ENCODE results near the gene SLC30A1. TPM values are rescaled to one million over a fixed set of nuclear protein-coding genes. Genes with fewer than 3 reads are reported as not detected.

SLC30A1 gene
- polyA plus RNA-seq, 1 of the 3 experiments (the other 2 are of a cell fraction): 6.9 TPM

DNA sequence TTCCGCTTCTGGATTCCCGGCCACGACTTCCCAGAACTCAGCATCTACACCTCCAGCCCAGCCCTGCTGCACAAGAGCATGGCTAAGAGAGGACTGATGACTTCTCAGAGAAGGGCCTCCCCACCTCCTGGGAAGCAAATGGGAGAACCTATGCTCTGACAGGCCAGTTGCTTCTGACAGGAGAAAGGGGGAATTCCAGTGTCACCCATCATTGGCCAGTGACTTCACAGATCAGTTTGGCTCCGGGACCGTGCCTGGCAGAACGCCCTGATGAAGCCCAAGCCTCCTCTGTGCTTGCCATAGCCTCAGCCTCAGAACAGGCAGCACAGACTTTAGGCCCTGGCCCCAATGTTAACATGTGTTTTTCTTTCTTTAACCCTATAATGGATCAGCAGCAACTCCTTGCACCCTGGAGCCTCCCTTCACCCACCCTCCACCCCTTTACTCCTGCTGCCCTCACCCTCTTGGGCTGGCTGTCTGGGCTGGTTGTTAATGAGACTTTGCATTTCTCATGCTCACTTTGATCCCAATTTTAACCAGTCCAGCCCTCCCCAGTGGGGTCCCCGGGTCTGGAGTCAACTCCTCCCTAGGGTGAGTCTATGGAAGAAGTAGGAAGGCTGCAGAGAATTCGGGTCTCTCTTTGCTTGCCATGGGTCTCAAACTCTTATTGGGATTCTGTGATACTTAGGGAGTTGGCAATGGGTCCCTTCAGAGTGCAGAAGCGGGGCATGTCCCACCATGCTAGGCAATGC, 42.7 kb upstream of the SLC30A1 start (continued):
- TF ChIP-seq RCOR1 (IDR thresholded peaks at IDR 0.05; ENCODE audit: low read length) (no peak), CHD2 (IDR thresholded peaks at IDR 0.05; ENCODE audit: low read length, partially characterized antibody) (no peak)

DNA sequence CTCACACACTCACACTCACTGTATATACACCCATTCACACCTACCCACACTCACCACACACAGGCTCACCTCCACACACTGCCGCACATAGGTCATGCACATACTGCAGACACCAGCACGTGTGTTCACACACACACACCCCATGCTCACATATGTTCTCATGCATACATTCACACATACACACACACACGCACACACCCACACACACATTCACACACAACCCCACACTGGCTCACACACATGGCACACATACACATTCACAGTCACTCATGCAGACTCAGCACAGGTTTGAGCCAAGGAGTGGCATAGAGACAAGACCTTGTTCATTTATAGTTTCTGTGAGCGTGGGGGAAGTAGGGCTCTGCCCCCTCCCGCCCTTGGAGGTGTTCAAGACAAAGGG, 41.1 kb upstream of the SLC30A1 start:
- no peaks in the 10 kb centered on the region for H3K9me2 ChIP-seq
- TF ChIP-seq RXRA (IDR thresholded peaks at IDR 0.05; ENCODE audit: borderline replicate concordance, low read depth) (no peak), FOXJ3 (CRISPR knock-in tag; IDR thresholded peaks at IDR 0.05) (no peak), EZH2phosphoT487 (IDR thresholded peaks at IDR 0.05; ENCODE audit: borderline replicate concordance, low read depth) (no peak), POLR2AphosphoS5 (IDR thresholded peaks at IDR 0.05; ENCODE audit: low read depth, low read length) (no peak), FOXM1 (IDR thresholded peaks at IDR 0.05; ENCODE audit: low read depth) (no peak), CHD2 (IDR thresholded peaks at IDR 0.05; ENCODE audit: low read length, partially characterized antibody) (no peak), TEAD4 (IDR thresholded peaks at IDR 0.05; ENCODE audit: borderline replicate concordance, insufficient read depth) (no peak), GABPA (IDR thresholded peaks at IDR 0.05; ENCODE audit: low read depth) (no peak), TCF12 (IDR thresholded peaks at IDR 0.05) (no peak), JUND (IDR thresholded peaks at IDR 0.05) (no peak), RCOR1 (IDR thresholded peaks at IDR 0.05; ENCODE audit: low read length) (no peak), MEF2A (IDR thresholded peaks at IDR 0.05; ENCODE audit: borderline replicate concordance, low read depth) (no peak), ELF1 (IDR thresholded peaks at IDR 0.05) (no peak), FOSL2 (IDR thresholded peaks at IDR 0.05; ENCODE audit: borderline replicate concordance, low read depth) (no peak), TAF1 (IDR thresholded peaks at IDR 0.05; ENCODE audit: borderline replicate concordance, low read depth, low read length) (no peak)
- TF ChIP-seq, protein P1, sequence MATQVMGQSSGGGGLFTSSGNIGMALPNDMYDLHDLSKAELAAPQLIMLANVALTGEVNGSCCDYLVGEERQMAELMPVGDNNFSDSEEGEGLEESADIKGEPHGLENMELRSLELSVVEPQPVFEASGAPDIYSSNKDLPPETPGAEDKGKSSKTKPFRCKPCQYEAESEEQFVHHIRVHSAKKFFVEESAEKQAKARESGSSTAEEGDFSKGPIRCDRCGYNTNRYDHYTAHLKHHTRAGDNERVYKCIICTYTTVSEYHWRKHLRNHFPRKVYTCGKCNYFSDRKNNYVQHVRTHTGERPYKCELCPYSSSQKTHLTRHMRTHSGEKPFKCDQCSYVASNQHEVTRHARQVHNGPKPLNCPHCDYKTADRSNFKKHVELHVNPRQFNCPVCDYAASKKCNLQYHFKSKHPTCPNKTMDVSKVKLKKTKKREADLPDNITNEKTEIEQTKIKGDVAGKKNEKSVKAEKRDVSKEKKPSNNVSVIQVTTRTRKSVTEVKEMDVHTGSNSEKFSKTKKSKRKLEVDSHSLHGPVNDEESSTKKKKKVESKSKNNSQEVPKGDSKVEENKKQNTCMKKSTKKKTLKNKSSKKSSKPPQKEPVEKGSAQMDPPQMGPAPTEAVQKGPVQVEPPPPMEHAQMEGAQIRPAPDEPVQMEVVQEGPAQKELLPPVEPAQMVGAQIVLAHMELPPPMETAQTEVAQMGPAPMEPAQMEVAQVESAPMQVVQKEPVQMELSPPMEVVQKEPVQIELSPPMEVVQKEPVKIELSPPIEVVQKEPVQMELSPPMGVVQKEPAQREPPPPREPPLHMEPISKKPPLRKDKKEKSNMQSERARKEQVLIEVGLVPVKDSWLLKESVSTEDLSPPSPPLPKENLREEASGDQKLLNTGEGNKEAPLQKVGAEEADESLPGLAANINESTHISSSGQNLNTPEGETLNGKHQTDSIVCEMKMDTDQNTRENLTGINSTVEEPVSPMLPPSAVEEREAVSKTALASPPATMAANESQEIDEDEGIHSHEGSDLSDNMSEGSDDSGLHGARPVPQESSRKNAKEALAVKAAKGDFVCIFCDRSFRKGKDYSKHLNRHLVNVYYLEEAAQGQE (IDR thresholded peaks at IDR 0.05; ENCODE audit: low read depth, low read length): no peak
- TF ChIP-seq, protein P2, sequence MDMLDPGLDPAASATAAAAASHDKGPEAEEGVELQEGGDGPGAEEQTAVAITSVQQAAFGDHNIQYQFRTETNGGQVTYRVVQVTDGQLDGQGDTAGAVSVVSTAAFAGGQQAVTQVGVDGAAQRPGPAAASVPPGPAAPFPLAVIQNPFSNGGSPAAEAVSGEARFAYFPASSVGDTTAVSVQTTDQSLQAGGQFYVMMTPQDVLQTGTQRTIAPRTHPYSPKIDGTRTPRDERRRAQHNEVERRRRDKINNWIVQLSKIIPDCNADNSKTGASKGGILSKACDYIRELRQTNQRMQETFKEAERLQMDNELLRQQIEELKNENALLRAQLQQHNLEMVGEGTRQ (IDR thresholded peaks at IDR 0.05; ENCODE audit: borderline replicate concordance, low read depth, low read length): no peak
- TF ChIP-seq, protein P3, sequence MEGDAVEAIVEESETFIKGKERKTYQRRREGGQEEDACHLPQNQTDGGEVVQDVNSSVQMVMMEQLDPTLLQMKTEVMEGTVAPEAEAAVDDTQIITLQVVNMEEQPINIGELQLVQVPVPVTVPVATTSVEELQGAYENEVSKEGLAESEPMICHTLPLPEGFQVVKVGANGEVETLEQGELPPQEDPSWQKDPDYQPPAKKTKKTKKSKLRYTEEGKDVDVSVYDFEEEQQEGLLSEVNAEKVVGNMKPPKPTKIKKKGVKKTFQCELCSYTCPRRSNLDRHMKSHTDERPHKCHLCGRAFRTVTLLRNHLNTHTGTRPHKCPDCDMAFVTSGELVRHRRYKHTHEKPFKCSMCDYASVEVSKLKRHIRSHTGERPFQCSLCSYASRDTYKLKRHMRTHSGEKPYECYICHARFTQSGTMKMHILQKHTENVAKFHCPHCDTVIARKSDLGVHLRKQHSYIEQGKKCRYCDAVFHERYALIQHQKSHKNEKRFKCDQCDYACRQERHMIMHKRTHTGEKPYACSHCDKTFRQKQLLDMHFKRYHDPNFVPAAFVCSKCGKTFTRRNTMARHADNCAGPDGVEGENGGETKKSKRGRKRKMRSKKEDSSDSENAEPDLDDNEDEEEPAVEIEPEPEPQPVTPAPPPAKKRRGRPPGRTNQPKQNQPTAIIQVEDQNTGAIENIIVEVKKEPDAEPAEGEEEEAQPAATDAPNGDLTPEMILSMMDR (IDR thresholded peaks at IDR 0.05): no peak
- TF ChIP-seq, protein P4, sequence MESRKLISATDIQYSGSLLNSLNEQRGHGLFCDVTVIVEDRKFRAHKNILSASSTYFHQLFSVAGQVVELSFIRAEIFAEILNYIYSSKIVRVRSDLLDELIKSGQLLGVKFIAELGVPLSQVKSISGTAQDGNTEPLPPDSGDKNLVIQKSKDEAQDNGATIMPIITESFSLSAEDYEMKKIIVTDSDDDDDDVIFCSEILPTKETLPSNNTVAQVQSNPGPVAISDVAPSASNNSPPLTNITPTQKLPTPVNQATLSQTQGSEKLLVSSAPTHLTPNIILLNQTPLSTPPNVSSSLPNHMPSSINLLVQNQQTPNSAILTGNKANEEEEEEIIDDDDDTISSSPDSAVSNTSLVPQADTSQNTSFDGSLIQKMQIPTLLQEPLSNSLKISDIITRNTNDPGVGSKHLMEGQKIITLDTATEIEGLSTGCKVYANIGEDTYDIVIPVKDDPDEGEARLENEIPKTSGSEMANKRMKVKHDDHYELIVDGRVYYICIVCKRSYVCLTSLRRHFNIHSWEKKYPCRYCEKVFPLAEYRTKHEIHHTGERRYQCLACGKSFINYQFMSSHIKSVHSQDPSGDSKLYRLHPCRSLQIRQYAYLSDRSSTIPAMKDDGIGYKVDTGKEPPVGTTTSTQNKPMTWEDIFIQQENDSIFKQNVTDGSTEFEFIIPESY (IDR thresholded peaks at IDR 0.05; ENCODE audit: borderline replicate concordance, low read depth): no peak
- H3F3A ChIP-seq (replicated peaks; ENCODE audit: insufficient read depth): no peaks in the 10 kb centered on the region
- H3K27ac ChIP-seq (ENCODE audit: low read depth in 2 of 2, low read length in 1 of 2): no peak overlapping the region
- POLR2A ChIA-PET: no interaction called here
- 85% methylated on average over 5 of the region's 5 CpGs for WGBS (ENCODE audit: low lambda C conversion rate)
- H3K27me3 ChIP-seq (ENCODE audit: insufficient read depth): no peaks in the 10 kb centered on the region
- DNase-seq: no peak
- no peaks in the 10 kb centered on the region for H3K9me3 ChIP-seq
- H3K36me3 ChIP-seq (replicated peaks in 1 of 2; ENCODE audit: control insufficient read depth in 1 of 2, insufficient read depth in 2 of 2, low read length in 1 of 2): no peaks in the 10 kb centered on the region
- no peak overlapping the region for H3K4me3 ChIP-seq (ENCODE audit: low read depth in 2 of 2, low read length in 1 of 2)
- no peak overlapping the region for H2AFZ ChIP-seq (ENCODE audit: low read depth)
- CTCF ChIA-PET: interaction anchor here (1.0 kb wide), 2 partner anchors 17 to 21 kb away, joined by 3 to 4 read pairs; no protein-coding TSS in a partner anchor
- H3K4me2 ChIP-seq: no peak overlapping the region
- H3K9ac ChIP-seq: no peak overlapping the region
- H4K20me1 ChIP-seq (ENCODE audit: insufficient read depth): no peaks in the 10 kb centered on the region
- H3K79me2 ChIP-seq (ENCODE audit: insufficient read depth): no peaks in the 10 kb centered on the region
- no peaks in the 10 kb centered on the region; a peak in 1 of 4 replicates for H3K4me1 ChIP-seq (ENCODE audit: control insufficient read depth in 1 of 2, insufficient read depth in 2 of 2, low read depth in 1 of 2, low read length in 1 of 2)

All from SK-N-SH (cell line).